Lower leg skin (tissue), 4 donors: ENCODE data around the gene RPUSD1. TPM values are rescaled to one million over a fixed set of nuclear protein-coding genes. Genes with fewer than 3 reads are reported as not detected.
"Not testable (repeated sequence)": the region's sequence is repeated elsewhere in the genome, so short reads cannot be mapped to it uniquely, and the experiment has no call there.

Experiments used
- DNase-seq, 2 donors: peaks; one replicate each; pipeline ENCODE4 v3.0.0-alpha.2; 2019; ENCODE audit warnings: low spot score in 2 of 2
- H3K4me3 ChIP-seq: fragments of 200-600 bp; sonication (generic); 2 replicates; pipeline ENCODE4 v1.5.1; 2017; ENCODE audit warnings: mild to moderate bottlenecking, low read depth; ENCODE audit not compliant: poor library complexity, severe bottlenecking
- CTCF ChIP-seq, 3 donors: fragments of 450-650 bp; IDR thresholded peaks; one replicate each; pipeline ENCODE4 v1.5.1; 2016; ENCODE audit warnings: antibody characterized with exemption in 3 of 3, mild to moderate bottlenecking in 3 of 3, moderate library complexity in 2 of 3
- POLR2A ChIP-seq, 2 donors: fragments of 450-650 bp; IDR thresholded peaks; one replicate each; pipeline ENCODE4 v1.6.1; 2016 to 2017; ENCODE audit warnings: antibody characterized with exemption in 2 of 2, mild to moderate bottlenecking in 1 of 2, moderate library complexity in 1 of 2
- WGBS, 2 donors: methylation state at CpG; one replicate each; pipeline ENCODE4 v1.1.5; 2018; 5-methylcytosine and 5-hydroxymethylcytosine counted together
- intact Hi-C: fragments of 100-400 bp; cut with DNase I; formaldehyde crosslinking; loops from one replicate; pipeline ENCODE4 v1.15.0; 2023; ENCODE audit warnings: low total_unique reads
- total RNA-seq, 4 donors: library from RNA; depleted of rRNA; stranded (reverse); fragments of >200 nt; gene quantifications; one replicate each; pipeline ENCODE4 v1.1.0, GENCODE V29; 2016

RPUSD1 gene
- total RNA-seq, 4 donors from 2014 or later, result 20.2 to 27.9 (median 25.5) TPM

- intact Hi-C loops, result no loop called here
- DNase-seq, result no peak
- 63 to 74% methylated on average over 13 of the region's 13 CpGs for WGBS, 2 donors
- no peak overlapping the region for H3K4me3 ChIP-seq
- TF ChIP-seq CTCF (IDR thresholded peaks at IDR 0.05), result no peak
- no peak for TF ChIP-seq POLR2A (IDR thresholded peaks at IDR 0.05)
Observed at GRCh38 chr16:821751-822150, 33.6 kb upstream of the RPUSD1 start.

GRCh38 chr16:820748-821147, 32.6 kb upstream of the RPUSD1 start:
- DNase-seq, result no peak
- H3K4me3 ChIP-seq, result no peak overlapping the region
- WGBS, 2 donors, result 70 to 79% methylated on average over 12 of the region's 12 CpGs
- TF ChIP-seq CTCF (IDR thresholded peaks at IDR 0.05) (no peak), POLR2A (IDR thresholded peaks at IDR 0.05) (no peak)
- intact Hi-C loops, result no loop called here

- 68% methylated on average over 10 of the region's 10 CpGs for WGBS, 2 donors
- H3K4me3 ChIP-seq, intact Hi-C loops, DNase-seq: not testable (repeated sequence)
Observed at GRCh38 chr16:820044-820408, 31.8 kb upstream of the RPUSD1 start.

GRCh38 chr16:819336-820043, 31.3 kb upstream of the RPUSD1 start:
- intact Hi-C loops, result no loop called here
- 63 to 70% methylated on average over 23 of the region's 23 CpGs for WGBS, 2 donors
- TF ChIP-seq POLR2A (IDR thresholded peaks at IDR 0.05), result no peak
- no peak for TF ChIP-seq CTCF (IDR thresholded peaks at IDR 0.05)
- DNase-seq, result no peak
- H3K4me3 ChIP-seq, result no peak overlapping the region

GRCh38 chr16:818592-818991, 30.4 kb upstream of the RPUSD1 start:
- H3K4me3 ChIP-seq, result no peak overlapping the region
- 68 to 78% methylated on average over 2 of the region's 2 CpGs for whole genome bisulfite sequencing, 2 donors
- DNase-seq, result no peak
- no peak for TF ChIP-seq CTCF (IDR thresholded peaks at IDR 0.05)
- no peak for TF ChIP-seq POLR2A (IDR thresholded peaks at IDR 0.05)
- intact Hi-C loops, result no loop called here

- no peak for TF ChIP-seq POLR2A (IDR thresholded peaks at IDR 0.05)
- no peak for TF ChIP-seq CTCF (IDR thresholded peaks at IDR 0.05)
- no peak for DNase-seq
- intact Hi-C loops, result no loop called here
- WGBS, 2 donors, result 88 to 95% methylated on average over 8 of the region's 8 CpGs
- H3K4me3 ChIP-seq, result no peak overlapping the region
Observed at GRCh38 chr16:818132-818531, 30.0 kb upstream of the RPUSD1 start.
